Choroid plexus epithelial cell (primary cell): ENCODE measurements around the gene DHFR.

Source experiments
- DNase-seq: peaks from one replicate; pipeline ENCODE4 v3.0.0-alpha.2; 2010; ENCODE audit warnings: low read depth
- H3K4me3 ChIP-seq: 2 replicates; pipeline ENCODE4 v1.5.1; 2011; ENCODE audit warnings: low read depth, mild to moderate bottlenecking, control low read depth, low read length, moderate library complexity
- CTCF ChIP-seq: conservative IDR thresholded peaks from 2 replicates; pipeline ENCODE4 v1.5.1; 2011; ENCODE audit warnings: low read depth, mild to moderate bottlenecking, control low read depth, inconsistent platforms, low read length, moderate library complexity

DHFR gene

GRCh38 chr5:80632700-80633099, 22.1 kb downstream of the DHFR start:
- DNase-seq: no peak
- no peak for TF ChIP-seq CTCF
- H3K4me3 ChIP-seq: no peak overlapping the region

GRCh38 chr5:80631278-80632259, 23.2 kb downstream of the DHFR start:
- H3K4me3 ChIP-seq: no peak overlapping the region
- no peak for TF ChIP-seq CTCF
- DNase-seq: no peak

- no peak for TF ChIP-seq CTCF
- H3K4me3 ChIP-seq: no peak overlapping the region
- peak; percentile 23 for DNase-seq
These were observed 25.5 kb downstream of the DHFR start for GRCh38 chr5:80629281-80629680.

- H3K4me3 ChIP-seq: no peak overlapping the region
- TF ChIP-seq CTCF: no peak
- DNase-seq: no peak
These were observed 29.6 kb downstream of the DHFR start for GRCh38 chr5:80625230-80625629.

- H3K4me3 ChIP-seq: no peak overlapping the region
- no peak for DNase-seq
- TF ChIP-seq CTCF: no peak
These were observed 30.8 kb downstream of the DHFR start for GRCh38 chr5:80623999-80624398.

GRCh38 chr5:80622756-80623155, 32.0 kb downstream of the DHFR start:
- H3K4me3 ChIP-seq: no peak overlapping the region
- no peak for TF ChIP-seq CTCF
- DNase-seq: no peak

GRCh38 chr5:80620211-80620610, 34.6 kb downstream of the DHFR start:
- H3K4me3 ChIP-seq: no peak overlapping the region
- peak; percentile 65 for DNase-seq
- TF ChIP-seq CTCF: no peak
